Measurements from ENCODE around the gene DIO1.

The DIO1 gene

GRCh38 chr1:53945433-53946251, 51.7 kb downstream of the DIO1 start, which contains the start of gene IFT25:
Gene IFT25, minus strand, starts transcription at chr1:53945699. Its CDS starts 5,617 bp downstream, at chr1:53940082.
- TF ChIP-seq, protein P1, sequence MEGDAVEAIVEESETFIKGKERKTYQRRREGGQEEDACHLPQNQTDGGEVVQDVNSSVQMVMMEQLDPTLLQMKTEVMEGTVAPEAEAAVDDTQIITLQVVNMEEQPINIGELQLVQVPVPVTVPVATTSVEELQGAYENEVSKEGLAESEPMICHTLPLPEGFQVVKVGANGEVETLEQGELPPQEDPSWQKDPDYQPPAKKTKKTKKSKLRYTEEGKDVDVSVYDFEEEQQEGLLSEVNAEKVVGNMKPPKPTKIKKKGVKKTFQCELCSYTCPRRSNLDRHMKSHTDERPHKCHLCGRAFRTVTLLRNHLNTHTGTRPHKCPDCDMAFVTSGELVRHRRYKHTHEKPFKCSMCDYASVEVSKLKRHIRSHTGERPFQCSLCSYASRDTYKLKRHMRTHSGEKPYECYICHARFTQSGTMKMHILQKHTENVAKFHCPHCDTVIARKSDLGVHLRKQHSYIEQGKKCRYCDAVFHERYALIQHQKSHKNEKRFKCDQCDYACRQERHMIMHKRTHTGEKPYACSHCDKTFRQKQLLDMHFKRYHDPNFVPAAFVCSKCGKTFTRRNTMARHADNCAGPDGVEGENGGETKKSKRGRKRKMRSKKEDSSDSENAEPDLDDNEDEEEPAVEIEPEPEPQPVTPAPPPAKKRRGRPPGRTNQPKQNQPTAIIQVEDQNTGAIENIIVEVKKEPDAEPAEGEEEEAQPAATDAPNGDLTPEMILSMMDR (IDR thresholded peaks at IDR 0.05; ENCODE audit: low read length, missing control alignments): no peak
- H3K4me3 ChIP-seq (replicated peaks; ENCODE audit: low read depth, low read length): peak within 1 kb of the TSS; percentile 89
- DNase-seq (ENCODE audit: low read depth): peak; percentile 97

GRCh38 chr1:53946252-53947171, 52.5 kb downstream of the DIO1 start, which contains the start of gene LRRC42:
Gene LRRC42, plus strand, starts transcription at chr1:53946350. Its CDS starts 5,650 bp downstream, at chr1:53952000.
- no peak for DNase-seq (ENCODE audit: low read depth)
- peak within 1 kb of the TSS; percentile 89 for H3K4me3 ChIP-seq (replicated peaks; ENCODE audit: low read depth, low read length)
- TF ChIP-seq, protein P1 (IDR thresholded peaks at IDR 0.05; ENCODE audit: low read length, missing control alignments): no peak

- DNase-seq (ENCODE audit: low read depth): no peak
- peak overlapping the region; percentile 82 for H3K4me3 ChIP-seq (replicated peaks; ENCODE audit: low read depth, low read length)
- TF ChIP-seq, protein P1 (IDR thresholded peaks at IDR 0.05; ENCODE audit: low read length, missing control alignments): no peak
These were observed 53.4 kb downstream of the DIO1 start for GRCh38 chr1:53947172-53947907.

- H3K4me3 ChIP-seq (replicated peaks; ENCODE audit: low read depth, low read length): no peak overlapping the region
- TF ChIP-seq, protein P1 (IDR thresholded peaks at IDR 0.05; ENCODE audit: low read length, missing control alignments): no peak
- DNase-seq (ENCODE audit: low read depth): no peak
These were observed 54.3 kb downstream of the DIO1 start for GRCh38 chr1:53948291-53948690.

DNA sequence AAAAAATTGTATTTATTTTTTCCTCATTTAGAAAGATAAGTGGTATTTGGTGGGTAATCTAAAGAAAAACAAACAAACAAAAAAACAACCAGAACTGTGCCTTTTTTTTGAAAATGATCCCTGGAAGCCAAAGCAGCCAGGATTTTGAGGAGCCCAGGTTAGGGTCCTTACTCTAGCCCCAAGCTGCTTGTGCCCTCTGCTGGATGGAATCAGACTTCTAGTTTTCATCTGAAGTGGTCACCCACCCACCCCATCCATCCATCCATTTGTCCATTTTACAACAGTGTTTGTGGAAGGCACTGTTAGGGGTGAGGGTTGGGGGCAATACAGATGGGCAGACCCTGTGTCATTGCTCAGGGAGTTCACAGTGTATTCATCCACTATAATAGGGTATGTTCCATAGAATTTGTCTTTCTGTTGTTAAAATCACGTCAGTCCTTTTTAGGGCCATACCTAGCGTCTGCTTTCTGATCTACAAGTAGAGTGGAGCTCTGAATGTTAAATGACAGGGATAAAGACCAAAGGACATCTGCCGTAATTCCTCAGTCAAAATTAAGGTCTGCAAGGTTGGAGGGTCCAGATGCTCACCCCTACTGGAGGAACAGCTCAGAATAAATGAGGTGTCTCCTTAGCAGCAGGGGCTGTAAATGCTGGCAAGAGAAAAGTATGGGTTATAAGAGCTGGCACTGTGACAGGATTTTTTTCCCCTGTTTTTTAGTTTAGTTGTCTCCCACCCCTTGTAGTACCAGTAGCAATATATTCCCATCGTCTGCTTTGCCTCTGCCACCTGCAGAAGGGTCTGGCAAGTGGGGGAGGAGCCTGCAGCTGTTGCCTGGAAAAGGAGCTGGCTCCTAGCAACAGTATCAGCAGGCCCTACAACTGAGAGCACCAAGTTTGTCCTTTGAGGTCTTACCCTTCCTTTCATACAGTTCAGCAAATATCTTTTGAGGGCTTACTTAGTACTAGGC, 55.3 kb downstream of the DIO1 start:
- H3K4me3 ChIP-seq (replicated peaks; ENCODE audit: low read depth, low read length): no peak overlapping the region
- DNase-seq (ENCODE audit: low read depth): peak; percentile 69
- TF ChIP-seq, protein P1 (IDR thresholded peaks at IDR 0.05; ENCODE audit: low read length, missing control alignments): peak; percentile 72
